Cardiac fibroblast (primary cell): Measurements from ENCODE around the gene APC2.

Source experiments
- DNase-seq, 2 donors: peaks; one replicate each; pipeline versions ENCODE4 v3.0.0 to v3.0.0-alpha.2; 2010; ENCODE audit warnings: low read depth in 2 of 2
- H3K4me3 ChIP-seq, 2 donors: replicated peaks in 1 of 2; 1 replicate in 1 of 2; 2 replicates in 1 of 2; pipeline ENCODE4 v1.5.1; 2011; ENCODE audit warnings: low read depth in 2 of 2, low read length in 2 of 2, mild to moderate bottlenecking in 2 of 2, moderate library complexity in 1 of 2
- CTCF ChIP-seq: IDR thresholded peaks from one replicate; pipeline ENCODE4 v1.5.1; 2011; ENCODE audit warnings: low read depth, mild to moderate bottlenecking, low read length, inconsistent platforms

APC2 gene

GRCh38 chr19:1490311-1491113 lies 40.6 kb downstream of the APC2 start, which contains the start of gene PCSK4:
Gene PCSK4, minus strand, starts transcription at chr19:1490350. Its CDS starts 4 bp downstream, at chr19:1490346.
- no peak for TF ChIP-seq CTCF
- H3K4me3 ChIP-seq = peak within 1 kb of the TSS; percentile 56 to 60
- peak; percentile 99 to 100 for DNase-seq

GRCh38 chr19:1491114-1491848 lies 41.4 kb downstream of the APC2 start, which contains the start of gene REEP6:
Gene REEP6, plus strand, starts transcription at chr19:1491181. Its CDS starts 89 bp downstream, at chr19:1491270.
- no peak for TF ChIP-seq CTCF
- no peak for DNase-seq
- H3K4me3 ChIP-seq = peak within 1 kb of the TSS; percentile 56 to 60

- no peak for TF ChIP-seq CTCF
- DNase-seq = no peak
- H3K4me3 ChIP-seq = peak overlapping the region; percentile 53 to 60
These were observed 41.9 kb downstream of the APC2 start for GRCh38 chr19:1491849-1492170.

- no peak for TF ChIP-seq CTCF
- H3K4me3 ChIP-seq = no peak overlapping the region
These were observed 42.6 kb downstream of the APC2 start for GRCh38 chr19:1492474-1493006.

GRCh38 chr19:1494115-1494815 lies 44.3 kb downstream of the APC2 start:
- TF ChIP-seq CTCF = no peak
- no peak for DNase-seq
- H3K4me3 ChIP-seq = no peak overlapping the region

More at GRCh38 chr19:1492474-1493006, 42.6 kb downstream of the APC2 start:
- peak in 1 of 2 donors; percentile 37 for DNase-seq

- no peak for TF ChIP-seq CTCF
- no peak for DNase-seq
- H3K4me3 ChIP-seq = no peak overlapping the region
These were observed 45.3 kb downstream of the APC2 start for GRCh38 chr19:1495051-1495798.
